Measurements from ENCODE around the gene SCRT2.

The SCRT2 gene

DNA sequence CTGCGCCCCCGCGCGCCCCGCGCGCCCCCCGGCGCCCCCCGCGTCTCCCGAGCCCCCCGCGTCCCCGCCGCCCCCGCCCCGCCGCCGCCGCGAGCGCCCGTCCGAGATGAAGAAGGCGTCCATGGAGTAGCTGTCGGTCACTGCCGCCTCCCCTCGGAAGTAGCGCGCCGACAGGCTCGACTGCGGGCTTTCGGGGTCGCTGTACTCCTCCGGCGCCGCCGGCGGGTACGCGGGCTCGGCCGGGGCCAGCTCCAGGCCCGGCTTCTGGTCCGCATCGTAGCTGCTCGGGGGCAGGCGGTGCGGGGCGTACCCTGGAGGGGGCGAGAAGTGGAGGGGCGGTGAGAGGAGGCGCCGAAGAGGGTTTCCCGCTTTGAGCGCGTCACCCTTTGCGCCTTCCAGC, 11.5 kb downstream of the SCRT2 start:
- no peak overlapping the region for H3K27ac ChIP-seq
- TF ChIP-seq, protein P1, sequence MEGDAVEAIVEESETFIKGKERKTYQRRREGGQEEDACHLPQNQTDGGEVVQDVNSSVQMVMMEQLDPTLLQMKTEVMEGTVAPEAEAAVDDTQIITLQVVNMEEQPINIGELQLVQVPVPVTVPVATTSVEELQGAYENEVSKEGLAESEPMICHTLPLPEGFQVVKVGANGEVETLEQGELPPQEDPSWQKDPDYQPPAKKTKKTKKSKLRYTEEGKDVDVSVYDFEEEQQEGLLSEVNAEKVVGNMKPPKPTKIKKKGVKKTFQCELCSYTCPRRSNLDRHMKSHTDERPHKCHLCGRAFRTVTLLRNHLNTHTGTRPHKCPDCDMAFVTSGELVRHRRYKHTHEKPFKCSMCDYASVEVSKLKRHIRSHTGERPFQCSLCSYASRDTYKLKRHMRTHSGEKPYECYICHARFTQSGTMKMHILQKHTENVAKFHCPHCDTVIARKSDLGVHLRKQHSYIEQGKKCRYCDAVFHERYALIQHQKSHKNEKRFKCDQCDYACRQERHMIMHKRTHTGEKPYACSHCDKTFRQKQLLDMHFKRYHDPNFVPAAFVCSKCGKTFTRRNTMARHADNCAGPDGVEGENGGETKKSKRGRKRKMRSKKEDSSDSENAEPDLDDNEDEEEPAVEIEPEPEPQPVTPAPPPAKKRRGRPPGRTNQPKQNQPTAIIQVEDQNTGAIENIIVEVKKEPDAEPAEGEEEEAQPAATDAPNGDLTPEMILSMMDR (conservative IDR thresholded peaks at IDR 0.05): no peak

GRCh38 chr20:663315-664090, 12.1 kb downstream of the SCRT2 start:
- TF ChIP-seq, protein P1 (conservative IDR thresholded peaks at IDR 0.05): no peak
- no peak overlapping the region for H3K27ac ChIP-seq

DNA sequence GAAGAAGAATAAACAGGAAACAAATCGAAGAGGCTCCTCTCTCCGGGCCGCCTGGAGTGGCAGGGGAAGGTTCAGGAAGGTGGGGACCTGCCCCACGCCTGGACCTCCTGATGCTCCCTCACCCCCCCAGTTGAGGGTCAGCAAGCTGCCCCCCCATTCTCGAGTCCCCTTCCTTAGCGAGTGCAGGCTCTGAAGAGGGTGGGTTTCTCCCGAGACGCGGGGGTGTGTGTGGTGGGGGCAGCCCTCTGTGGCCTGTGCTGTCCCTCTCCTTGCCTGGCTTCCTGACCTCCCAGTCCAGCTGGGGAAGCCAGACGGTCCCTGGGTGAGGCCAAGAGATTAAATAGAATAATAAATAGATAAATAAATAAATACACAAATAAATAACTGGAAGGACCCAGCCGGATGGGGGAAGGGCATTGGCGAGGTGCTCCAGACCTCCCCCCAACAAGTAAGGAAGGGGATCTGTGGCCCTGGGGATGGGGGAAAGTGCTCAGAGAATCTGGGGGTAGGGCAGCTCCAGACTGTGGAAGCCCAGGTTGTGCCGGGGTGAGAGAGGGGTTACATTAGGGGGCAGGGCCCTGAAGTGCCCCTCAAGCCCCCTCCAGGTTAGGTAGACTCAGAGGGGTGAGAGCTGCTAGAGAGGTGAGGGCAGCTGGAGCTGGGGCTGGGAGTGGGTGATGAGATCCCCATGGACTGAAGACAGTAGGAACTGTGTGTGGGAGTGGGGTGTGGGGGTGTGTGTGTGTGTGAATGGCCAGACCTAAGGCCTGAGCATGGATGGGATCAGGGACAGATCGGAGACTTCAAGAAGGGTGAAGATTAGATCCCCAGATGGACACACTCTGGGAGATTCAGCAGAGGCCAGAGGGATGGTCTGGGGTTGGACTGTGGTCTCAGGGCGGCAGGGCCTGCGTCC, 13.1 kb downstream of the SCRT2 start:
- TF ChIP-seq, protein P1 (conservative IDR thresholded peaks at IDR 0.05): no peak
- H3K27ac ChIP-seq: no peak overlapping the region

DNA sequence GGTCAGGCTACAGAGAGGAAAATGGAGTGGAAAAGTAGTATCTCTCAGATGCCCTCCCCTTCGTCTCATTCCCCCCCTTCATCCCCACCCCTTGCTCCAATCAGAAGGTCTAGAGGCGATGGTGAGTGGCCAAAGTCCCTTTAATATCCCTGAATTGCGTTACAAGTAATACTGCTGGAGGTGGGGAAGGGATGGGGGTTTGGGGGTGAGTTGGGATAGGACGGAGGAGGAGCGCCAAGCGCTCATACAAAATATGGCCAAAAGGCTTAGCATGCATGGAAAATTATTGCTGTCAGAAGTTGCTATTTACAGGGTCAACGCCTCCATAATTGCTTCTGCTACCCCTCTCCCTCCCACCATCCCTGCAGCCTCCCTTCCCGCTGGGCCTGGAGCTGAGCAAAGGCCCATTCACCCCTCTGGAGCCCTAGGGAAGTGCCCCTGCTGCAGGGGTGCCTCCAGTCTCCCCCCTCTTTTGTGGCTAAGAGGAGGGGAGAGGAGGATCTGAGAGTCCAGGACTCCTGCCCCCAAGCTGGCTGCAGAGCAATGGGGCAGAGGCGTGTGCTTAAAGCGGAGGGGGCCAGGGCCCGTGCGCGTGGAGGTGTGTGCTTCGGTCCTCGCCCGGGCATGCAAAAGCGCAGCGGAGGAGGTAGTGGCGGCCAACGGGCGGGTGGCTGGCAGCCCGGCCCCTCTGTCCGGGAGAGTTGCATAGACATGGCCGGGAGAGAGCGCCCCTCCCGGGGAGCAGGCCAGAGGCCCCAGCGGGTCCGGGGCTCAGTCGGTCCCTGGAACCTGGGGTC, 13.9 kb downstream of the SCRT2 start:
- TF ChIP-seq, protein P1 (conservative IDR thresholded peaks at IDR 0.05): no peak
- no peak overlapping the region for H3K27ac ChIP-seq

- H3K27ac ChIP-seq: no peak overlapping the region
- TF ChIP-seq, protein P1 (conservative IDR thresholded peaks at IDR 0.05): no peak
Measured at GRCh38 chr20:658731-659291, 16.8 kb downstream of the SCRT2 start.

- H3K27ac ChIP-seq: no peak overlapping the region
- TF ChIP-seq, protein P1 (conservative IDR thresholded peaks at IDR 0.05): no peak
Measured at GRCh38 chr20:658202-658601, 17.4 kb downstream of the SCRT2 start.
